Psoas muscle (tissue), 8 donors: ENCODE data around the gene F5. TPM values are rescaled to one million over a fixed set of nuclear protein-coding genes. Genes with fewer than 3 reads are reported as not detected.

Source experiments
- ATAC-seq, 4 donors: fragments of 200-7000 bp; cut with Tn5 transposase; one replicate each; pipeline ENCODE4 v1.9.1; 2020; ENCODE audit warnings: moderate library complexity in 3 of 4, mild to moderate bottlenecking in 2 of 4
- DNase-seq, 2 donors: peaks; one replicate each; pipeline ENCODE4 v3.0.0-alpha.2; 2020
- H3K27ac ChIP-seq: fragments of 200-600 bp; one replicate; pipeline ENCODE4 v1.8.0; 2022
- H3K27me3 ChIP-seq, 3 donors: fragments of 200-600 bp in 1 of 3; one replicate each; pipeline versions ENCODE4 v1.6.1 to v1.8.0; 2013 to 2022; ENCODE audit warnings: low read length in 2 of 3, mild to moderate bottlenecking in 2 of 3, moderate library complexity in 1 of 3; ENCODE audit not compliant: insufficient read depth in 3 of 3
- H3K36me3 ChIP-seq, 2 donors: fragments of 200-600 bp in 1 of 2; one replicate each; pipeline versions ENCODE4 v1.6.1 to v1.8.0; 2013 to 2022; ENCODE audit warnings: low read depth in 1 of 2, mild to moderate bottlenecking in 1 of 2, moderate library complexity in 1 of 2; ENCODE audit not compliant: insufficient read depth in 1 of 2
- H3K4me1 ChIP-seq: fragments of 200-600 bp; one replicate; pipeline ENCODE4 v1.8.0; 2022
- H3K4me3 ChIP-seq: fragments of 200-600 bp; one replicate; pipeline ENCODE4 v1.8.0; 2022; ENCODE audit warnings: mild to moderate bottlenecking
- H3K9me3 ChIP-seq: fragments of 200-600 bp; one replicate; pipeline ENCODE4 v1.8.0; 2022
- CTCF ChIP-seq: fragments of 200-600 bp; IDR thresholded peaks from one replicate; pipeline ENCODE4 v1.8.0; 2022; ENCODE audit warnings: antibody characterized with exemption
- WGBS, 3 donors: extraction: QIAGEN DNeasy Blood & Tissue Kit; methylation state at CpG; one replicate each; pipeline versions ENCODE4 v1.1.6 to v1.1.7; 2013; 5-methylcytosine and 5-hydroxymethylcytosine counted together
- intact Hi-C, 2 donors: fragments of 100-400 bp; cut with DNase I; formaldehyde crosslinking; loops; one replicate each; pipeline versions ENCODE4 v1.11.0 to v1.14.2; 2022
- polyA plus RNA-seq, 3 donors: library from polyadenylated mRNA; stranded (reverse); fragments of 200-250 nt; gene quantifications; one replicate each; pipeline ENCODE4 v1.2.3, GENCODE V29; 2013
- total RNA-seq, 4 donors: library from RNA; stranded (reverse); fragmentation: NEBNext Ultra II Directional in 2 of 4; extraction: Animal tissue kit (Norgen Biotek cat#: 25700) in 2 of 4; gene quantifications; one replicate each; pipeline versions ENCODE4 v1.2.1 to v1.2.4, GENCODE V29; 2021 to 2023
- donor health status: healthy with polysubstance abuse.
- donor health status: DM: no; HTN: no; CAD: no; lungs with moderate emphysema.
- donor health status: Bipolar disorder and iron deficiency.
- donor health status: healthy.
- donor health status: DM: yes; HTN: yes; CAD: no.
- donor health status: DM: no; HTN: no; CAD: no.
- donor health status: DM: no; HTN: no; CAD: no.
- donor health status: DM: yes; HTN: yes; CAD: no.

The F5 gene
- total and polyA plus RNA-seq, 7 donors, result 0.01 to 0.22 (median 0.08) TPM; not detected in 2

GRCh38 chr1:169565335-169566271, 20.7 kb downstream of the F5 start:
- WGBS, 3 donors, result 91 to 93% (median 91%) methylated on average over 3 of the region's 3 CpGs
- Histone ChIP-seq H3K36me3 (no peaks in the 10 kb centered on the region), H3K27me3 (no peaks in the 10 kb centered on the region), H3K4me1 (no peaks in the 10 kb centered on the region), H3K27ac (no peak overlapping the region), H3K4me3 (no peak overlapping the region), H3K9me3 (peaks cover 4% of the 10 kb centered on the region)
- intact Hi-C loops, result no loop called here
- no peak for ATAC-seq
- no peak for TF ChIP-seq CTCF
- no peak for DNase-seq

- TF ChIP-seq CTCF, result no peak
- H3K4me1 ChIP-seq, result no peaks in the 10 kb centered on the region
- no peak overlapping the region for H3K27ac ChIP-seq
- DNase-seq (no peak), ATAC-seq (no peak)
- no peak overlapping the region for H3K4me3 ChIP-seq
- peaks cover 4% of the 10 kb centered on the region for H3K9me3 ChIP-seq
- intact Hi-C loops, result no loop called here
- no peaks in the 10 kb centered on the region for H3K36me3 ChIP-seq
- H3K27me3 ChIP-seq, result no peaks in the 10 kb centered on the region
These were observed 22.6 kb downstream of the F5 start for GRCh38 chr1:169563650-169564049.

GRCh38 chr1:169563019-169563615, 23.2 kb downstream of the F5 start:
- Histone ChIP-seq H3K36me3 (no peaks in the 10 kb centered on the region), H3K4me1 (no peaks in the 10 kb centered on the region), H3K4me3 (no peak overlapping the region), H3K27me3 (no peaks in the 10 kb centered on the region), H3K9me3 (peaks cover 4% of the 10 kb centered on the region), H3K27ac (no peak overlapping the region)
- ATAC-seq, result no peak
- intact Hi-C loops, result no loop called here
- TF ChIP-seq CTCF, result no peak
- WGBS, 3 donors, result 89 to 96% (median 90%) methylated on average over 1 of the region's 1 CpG
- DNase-seq, result no peak

GRCh38 chr1:169561692-169562091, 24.6 kb downstream of the F5 start:
- no peak overlapping the region for H3K27ac ChIP-seq
- intact Hi-C loops, result no loop called here

More at GRCh38 chr1:169561692-169562091, 24.6 kb downstream of the F5 start:
- Histone ChIP-seq H3K27me3 (no peaks in the 10 kb centered on the region), H3K4me1 (no peaks in the 10 kb centered on the region), H3K4me3 (no peak overlapping the region), H3K9me3 (peaks cover 4% of the 10 kb centered on the region), H3K36me3 (no peaks in the 10 kb centered on the region)
- TF ChIP-seq CTCF, result no peak
- 75 to 84% (median 84%) methylated on average over 1 of the region's 1 CpG for WGBS, 3 donors
- DNase-seq (no peak), ATAC-seq (no peak)
